NCI-H524 (cell line): Measurements from ENCODE around the gene PHYHD1.
A peak's percentile ranks its signal among the peaks of the same experiment; 100 is the strongest.

Experiments used
- DNase-seq, 2 experiments: peaks; one replicate each; lab custom pipeline; 2025; lab: John Stamatoyannopoulos, UW

PHYHD1 gene

GRCh38 chr9:128920381-128921058, at the start of gene PHYHD1:
Gene PHYHD1 (plus strand): TSS chr9:128920982. CDS start chr9:128922324, 1,342 bp downstream.
- peak; percentile 70 to 76 for DNase-seq

GRCh38 chr9:128877852-128878251, 42.9 kb upstream of the PHYHD1 start:
- DNase-seq: no peak

GRCh38 chr9:128881884-128882676, 38.7 kb upstream of the PHYHD1 start, which contains the start of the genes KYAT1 and LRRC8A:
Gene KYAT1 (minus strand): TSS chr9:128881950. CDS start chr9:128845405, 36,545 bp downstream.
Gene LRRC8A (plus strand): TSS chr9:128882133. CDS start chr9:128907165, 25,032 bp downstream.
- DNase-seq: peak; percentile 98 to 99

GRCh38 chr9:128882677-128883603, 37.8 kb upstream of the PHYHD1 start:
- no peak for DNase-seq

- no peak for DNase-seq
These were observed 36.6 kb upstream of the PHYHD1 start for GRCh38 chr9:128884164-128884563.

- DNase-seq: no peak
These were observed 35.4 kb upstream of the PHYHD1 start for GRCh38 chr9:128885376-128885775.

- DNase-seq: no peak
These were observed 35.0 kb upstream of the PHYHD1 start for GRCh38 chr9:128885798-128886197.

GRCh38 chr9:128886211-128886891, 34.4 kb upstream of the PHYHD1 start:
- DNase-seq: no peak

GRCh38 chr9:128887049-128887448, 33.7 kb upstream of the PHYHD1 start:
- DNase-seq: no peak

- no peak for DNase-seq
These were observed 32.9 kb upstream of the PHYHD1 start for GRCh38 chr9:128887914-128888350.

GRCh38 chr9:128891321-128892220, 29.2 kb upstream of the PHYHD1 start:
- no peak for DNase-seq

GRCh38 chr9:128892221-128892921, 28.4 kb upstream of the PHYHD1 start:
- DNase-seq: no peak

GRCh38 chr9:128893354-128893753, 27.4 kb upstream of the PHYHD1 start:
- no peak for DNase-seq

- no peak for DNase-seq
These were observed 26.0 kb upstream of the PHYHD1 start for GRCh38 chr9:128894764-128895163.

GRCh38 chr9:128895556-128895955, 25.2 kb upstream of the PHYHD1 start:
- DNase-seq: no peak

- DNase-seq: no peak
These were observed 22.4 kb upstream of the PHYHD1 start for GRCh38 chr9:128898382-128898781.

GRCh38 chr9:128898845-128899565, 21.8 kb upstream of the PHYHD1 start:
- no peak for DNase-seq

GRCh38 chr9:128899566-128900322, 21.0 kb upstream of the PHYHD1 start:
- no peak for DNase-seq
